SKM-1 treated with dmso at 0.1 percent for 144 hours (cell line): ENCODE measurements around the gene CCDC54.

ENCODE experiments used
- DNase-seq: peaks from one replicate; lab custom pipeline; 2025; ENCODE audit not compliant: unreplicated experiment; lab: John Stamatoyannopoulos, UW

Gene CCDC54

DNA sequence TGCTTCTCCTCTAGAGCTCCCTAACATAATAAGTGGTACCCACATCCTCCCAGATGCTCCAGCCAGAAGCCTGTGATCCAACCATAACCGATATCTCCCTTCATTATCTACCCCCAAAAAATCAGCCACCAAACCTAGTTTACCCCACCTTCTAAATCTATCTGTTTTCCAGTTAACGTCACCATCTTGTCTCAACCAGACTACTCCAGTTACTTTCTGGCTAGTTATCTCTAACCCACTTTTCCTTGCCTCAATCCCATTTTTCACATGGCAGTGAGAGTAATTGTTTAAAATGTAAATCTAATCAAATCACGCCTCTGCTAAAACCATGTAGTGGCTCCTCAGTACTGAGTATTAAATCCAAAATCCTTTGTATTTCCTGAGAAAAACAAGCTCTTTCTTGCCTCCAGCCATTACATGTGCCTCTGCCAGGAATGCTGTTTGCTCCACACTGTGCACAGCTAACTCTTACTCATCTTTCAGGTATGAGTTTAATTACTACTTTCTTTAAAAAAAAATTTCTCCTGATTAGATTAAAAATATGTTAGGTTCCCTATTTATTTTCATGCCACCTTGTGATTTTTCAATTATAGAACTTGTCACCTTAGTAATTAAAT, 15.4 kb downstream of the CCDC54 start:
- DNase-seq: no peak

DNA sequence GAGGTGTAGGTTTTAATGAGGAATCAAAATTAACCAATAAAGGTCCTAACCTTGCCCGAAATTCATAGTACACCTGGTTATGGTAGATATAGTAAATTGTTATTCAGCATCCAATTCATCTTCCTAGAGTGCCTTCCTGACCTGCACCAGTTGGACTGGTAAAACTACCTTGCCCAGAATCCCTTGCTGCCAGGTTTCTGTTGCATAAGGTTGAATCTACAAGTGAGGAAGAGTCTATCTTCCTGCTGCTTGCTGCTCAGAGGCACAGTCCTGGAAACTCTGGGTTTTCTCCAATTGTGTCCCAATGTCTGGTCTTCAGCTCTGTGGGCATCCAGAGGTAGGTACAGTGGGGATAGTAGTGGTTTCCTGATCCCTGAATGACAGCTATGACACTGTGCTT, 17.3 kb downstream of the CCDC54 start:
- DNase-seq: no peak

GRCh38 chr3:107395066-107395465, 17.8 kb downstream of the CCDC54 start:
- no peak for DNase-seq

DNA sequence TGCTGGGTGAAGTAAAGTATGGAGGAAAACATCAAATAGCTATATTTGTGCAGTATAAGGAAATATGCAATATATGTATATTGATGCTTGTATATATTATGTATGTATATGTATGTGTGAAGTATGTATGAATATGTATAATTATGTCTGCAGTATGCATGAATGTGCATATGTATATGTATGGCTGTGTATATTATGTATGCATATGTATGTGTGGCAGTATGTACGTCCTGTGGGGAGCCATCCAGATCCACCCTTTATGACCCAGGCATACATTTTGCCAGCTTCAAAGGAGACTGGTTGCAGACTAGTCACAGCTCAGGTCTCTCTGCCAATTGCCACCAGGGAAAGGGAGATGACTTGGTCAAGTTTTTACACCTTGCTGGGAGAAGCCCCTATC, 24.1 kb downstream of the CCDC54 start:
- no peak for DNase-seq

DNA sequence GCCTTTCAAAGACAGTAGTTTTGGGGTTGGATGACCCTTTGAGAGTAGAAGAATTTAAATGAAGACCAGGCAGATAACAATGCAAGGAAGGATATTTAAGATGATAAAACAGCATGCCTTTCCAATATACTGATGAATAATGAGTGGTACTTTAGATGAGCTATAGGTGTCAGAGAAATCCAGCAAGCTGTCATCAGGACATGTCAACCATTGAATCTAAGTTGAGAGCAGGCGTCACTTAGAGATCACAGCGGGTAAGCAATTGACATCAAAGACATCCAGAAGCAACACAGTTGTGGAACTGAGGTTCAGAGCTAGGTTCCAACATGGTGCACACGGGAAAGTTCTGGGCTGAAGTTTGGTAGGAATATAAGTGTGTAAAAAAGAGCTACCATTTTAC, 25.0 kb downstream of the CCDC54 start:
- DNase-seq: no peak

DNA sequence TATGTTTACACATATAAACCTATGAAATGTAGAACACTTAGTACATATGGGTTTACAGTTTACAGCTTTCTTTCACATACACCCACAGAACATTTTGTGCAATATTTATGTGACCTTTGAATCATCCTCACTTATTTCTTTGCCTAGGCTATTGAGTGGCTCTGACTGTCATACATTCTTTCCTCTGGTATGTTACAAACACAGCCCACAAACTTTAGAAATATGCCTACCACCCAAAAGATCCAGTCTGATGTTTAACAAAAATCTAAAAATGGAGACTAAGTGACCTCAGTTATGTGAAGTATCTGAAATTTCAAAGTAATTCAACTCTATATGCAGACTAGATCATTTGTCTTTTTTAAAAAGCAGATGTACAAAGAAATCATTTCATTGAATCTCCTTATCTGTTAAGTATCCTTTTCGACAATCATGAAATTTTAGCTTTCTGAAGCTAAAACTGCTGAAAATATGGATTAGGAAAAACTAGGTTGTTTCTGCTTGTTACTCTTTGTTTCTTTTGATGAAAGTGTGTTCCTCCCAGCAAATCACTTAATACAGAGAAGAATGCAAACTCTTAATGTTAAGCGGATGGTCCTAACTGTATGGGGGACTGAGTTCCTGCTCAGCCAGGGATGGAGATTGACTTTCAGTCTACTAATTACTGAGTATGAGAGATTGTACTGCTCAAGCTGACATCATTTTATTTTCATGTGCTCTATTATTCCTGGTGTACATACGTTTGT, 27.7 kb downstream of the CCDC54 start:
- DNase-seq: no peak

DNA sequence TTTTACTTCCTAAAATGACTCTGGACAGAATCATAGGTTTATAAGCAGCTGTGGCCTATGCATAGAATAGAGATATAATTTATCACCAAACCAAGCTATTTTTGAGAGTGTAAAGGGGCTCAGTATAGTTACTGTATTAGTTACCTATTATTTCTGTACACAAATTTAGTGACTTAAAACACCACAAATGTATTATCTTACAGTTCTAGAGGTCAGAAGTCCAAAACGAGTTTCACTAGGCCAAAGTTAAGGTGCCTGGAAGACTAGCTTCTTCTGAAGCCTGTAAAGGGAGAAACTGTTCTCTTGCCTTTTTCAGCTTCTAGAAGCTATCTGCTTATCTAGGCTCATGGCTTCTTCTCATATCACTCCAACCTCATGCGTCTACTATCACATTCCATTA, 30.1 kb downstream of the CCDC54 start:
- DNase-seq: no peak

GRCh38 chr3:107408513-107408912, 31.3 kb downstream of the CCDC54 start:
- DNase-seq: no peak

DNA sequence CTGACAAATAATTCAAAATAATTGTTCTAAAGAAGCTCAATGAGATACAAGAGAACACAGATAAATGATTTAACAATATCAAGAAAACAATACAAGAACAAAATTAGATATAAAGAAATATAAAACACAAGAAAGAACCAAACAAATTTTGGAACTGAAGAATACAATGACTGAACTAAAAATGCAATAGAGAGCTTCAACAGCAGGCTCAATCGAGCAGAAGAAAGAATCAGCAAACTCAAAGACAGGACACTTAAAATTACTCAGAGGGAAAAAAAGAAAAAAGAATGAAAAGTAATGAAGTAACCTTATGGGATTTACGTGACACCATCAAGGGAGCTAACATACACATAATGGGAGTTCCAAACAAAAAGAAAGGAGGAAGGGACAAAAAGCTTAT, 32.1 kb downstream of the CCDC54 start:
- no peak for DNase-seq

- no peak for DNase-seq
Observed at GRCh38 chr3:107410606-107411005, 33.4 kb downstream of the CCDC54 start.

- no peak for DNase-seq
Observed at GRCh38 chr3:107411056-107411455, 33.8 kb downstream of the CCDC54 start.

DNA sequence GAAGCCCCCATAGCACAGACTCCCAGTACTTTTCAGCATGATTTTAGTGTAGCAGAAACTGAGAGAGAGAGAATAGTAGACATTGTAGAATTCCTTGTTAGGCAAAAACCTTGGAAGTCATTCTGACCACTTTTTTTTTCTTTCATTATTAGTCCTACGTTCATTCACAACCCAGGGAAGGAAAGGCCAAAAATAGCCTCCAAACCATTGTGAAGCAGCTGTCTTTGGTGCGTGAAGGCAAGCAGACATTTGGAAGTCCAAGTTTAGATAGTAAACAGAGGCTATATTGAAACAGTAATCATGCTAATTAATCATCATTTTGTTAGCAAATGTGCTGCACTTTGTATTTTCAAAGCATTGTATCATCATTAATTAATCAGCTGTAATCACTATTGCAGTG, 34.5 kb downstream of the CCDC54 start:
- DNase-seq: no peak

GRCh38 chr3:107412376-107412775, 35.1 kb downstream of the CCDC54 start:
- no peak for DNase-seq

DNA sequence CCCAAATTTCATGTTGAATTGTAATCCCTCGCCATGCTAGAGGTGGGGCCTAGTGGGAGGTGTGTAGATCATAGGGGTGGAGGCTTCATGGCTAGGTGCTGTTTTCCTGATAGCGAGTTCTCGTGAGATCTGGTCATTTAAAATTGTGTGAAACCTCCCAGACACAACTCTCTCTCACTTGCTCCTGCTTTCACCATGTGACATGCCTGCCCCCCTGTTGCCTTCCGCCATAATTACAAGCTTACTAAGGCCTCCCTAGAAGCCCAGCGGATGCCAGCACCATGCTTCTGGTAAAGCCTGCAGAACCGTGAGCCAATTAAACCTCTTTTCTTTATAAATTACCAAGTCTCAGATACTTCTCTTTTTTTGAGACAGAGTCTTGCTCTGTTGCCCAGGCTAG, 36.0 kb downstream of the CCDC54 start:
- DNase-seq: no peak

- DNase-seq: no peak
Observed at GRCh38 chr3:107414325-107414964, 37.2 kb downstream of the CCDC54 start.

DNA sequence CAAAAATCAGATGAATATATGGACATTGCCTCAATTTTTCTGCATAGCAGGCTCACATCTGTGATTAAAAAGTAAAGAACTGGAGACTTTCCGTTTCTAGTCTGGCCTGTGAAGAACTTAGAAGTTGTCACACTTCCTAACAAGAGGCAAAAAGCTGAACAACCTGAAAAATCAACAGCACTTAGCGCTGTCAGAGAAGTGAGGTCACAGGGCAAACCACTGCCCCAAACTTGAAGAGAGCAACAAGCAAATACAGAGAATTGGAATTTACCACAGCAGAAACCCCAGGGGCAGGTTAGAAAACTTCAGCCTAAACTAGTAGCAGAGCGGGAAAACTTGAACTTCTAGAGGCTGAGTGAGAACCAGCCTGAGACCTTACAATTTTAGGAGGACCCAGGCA, 38.9 kb downstream of the CCDC54 start:
- no peak for DNase-seq

DNA sequence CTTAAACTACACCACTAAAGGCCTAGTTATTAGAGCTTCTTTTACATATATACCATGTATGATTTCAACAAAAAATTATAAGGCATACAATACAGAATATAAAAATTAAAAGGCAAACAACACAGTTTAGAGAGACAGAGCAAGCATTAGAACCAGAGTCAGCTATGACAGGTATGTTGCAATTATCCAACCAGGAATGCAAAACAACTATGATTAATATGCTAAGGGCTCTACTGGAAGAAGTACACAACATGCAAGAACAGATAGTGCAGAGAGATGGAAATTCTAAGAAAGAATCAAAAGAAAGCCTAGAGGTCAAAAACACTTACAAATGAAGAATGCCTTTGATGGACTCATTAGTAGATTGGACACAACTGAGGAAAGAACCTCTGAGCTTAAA, 39.6 kb downstream of the CCDC54 start:
- DNase-seq: no peak

- peak; percentile 64 for DNase-seq
Observed at GRCh38 chr3:107421170-107421792, 44.0 kb downstream of the CCDC54 start.

DNA sequence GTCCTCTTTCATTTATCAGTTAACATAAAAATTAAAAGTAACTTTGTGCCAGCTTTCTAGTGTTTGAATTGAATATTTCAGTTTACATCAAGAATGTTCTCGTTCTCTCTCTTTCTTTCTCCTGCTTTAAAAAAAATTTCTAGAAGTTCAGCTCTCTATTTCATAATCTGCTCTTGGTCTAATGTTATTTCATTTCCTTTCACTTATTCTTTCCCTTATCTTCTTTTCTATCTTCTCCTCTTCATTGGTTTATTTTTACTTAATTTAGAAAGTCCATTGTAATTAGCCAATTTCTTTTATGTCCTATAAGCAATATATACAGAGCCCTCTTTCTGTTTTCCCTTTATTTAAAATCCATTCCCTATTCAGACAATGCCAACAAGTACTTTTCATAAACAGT, 44.6 kb downstream of the CCDC54 start:
- DNase-seq: no peak

GRCh38 chr3:107425033-107425432, 47.8 kb downstream of the CCDC54 start:
- DNase-seq: peak; percentile 30

DNA sequence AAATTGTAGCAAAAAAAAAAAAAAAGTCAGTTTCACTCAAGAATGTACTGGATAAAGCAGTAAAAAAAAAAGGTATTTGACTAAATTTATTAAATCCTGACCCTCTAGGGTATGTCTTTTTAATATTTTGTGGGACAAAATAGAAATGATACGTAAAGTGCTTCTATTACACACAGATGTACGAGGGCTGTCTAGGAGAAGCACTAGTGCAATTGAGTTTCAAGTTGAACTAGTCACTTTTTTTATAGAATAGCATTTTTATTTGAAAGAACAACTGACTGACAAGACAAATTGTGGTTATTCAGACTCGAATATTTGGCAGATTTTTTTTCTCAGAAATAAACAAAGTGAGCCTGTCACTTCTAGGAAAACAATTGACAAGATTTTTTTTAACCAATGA, 49.0 kb downstream of the CCDC54 start:
- DNase-seq: peak; percentile 24
